GM21786 (cell line): ENCODE measurements around the gene RHCG.

Experiments
- ATAC-seq: cut with Tn5 transposase; IDR thresholded peaks from one replicate; pipeline ENCODE4 v1.9.1; 2021; ENCODE audit not compliant: unreplicated experiment

Gene RHCG

DNA sequence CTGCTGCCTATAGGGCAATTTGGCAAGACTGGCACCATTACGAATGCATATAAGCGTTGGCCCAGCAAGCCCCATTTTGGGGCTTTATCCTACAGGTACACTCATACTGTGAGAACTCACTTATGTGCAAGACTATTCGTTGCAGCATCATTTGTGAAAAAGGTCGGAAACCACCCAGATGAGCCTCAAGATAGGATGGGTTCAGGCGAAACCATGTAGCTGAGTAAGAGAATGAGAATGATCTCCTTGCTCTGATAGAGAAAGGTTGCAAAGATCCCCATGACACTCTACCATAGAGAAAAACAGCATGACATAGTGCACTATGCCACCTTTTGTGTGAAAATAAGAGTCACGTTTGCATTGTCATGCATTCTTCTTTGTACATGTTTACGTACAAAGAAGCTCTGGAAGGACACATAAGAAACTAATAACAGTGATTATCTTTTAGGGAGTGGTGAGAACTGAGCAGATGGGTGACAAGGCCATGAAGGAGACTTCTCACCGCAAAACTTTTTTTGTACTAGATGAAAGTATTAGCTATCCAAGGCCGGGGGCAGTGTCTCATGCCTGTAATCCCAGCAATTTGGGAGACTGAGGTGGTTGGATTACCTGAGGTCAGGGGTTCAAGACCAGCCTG is 50.0 kb downstream of the RHCG start:
- ATAC-seq = no peak

DNA sequence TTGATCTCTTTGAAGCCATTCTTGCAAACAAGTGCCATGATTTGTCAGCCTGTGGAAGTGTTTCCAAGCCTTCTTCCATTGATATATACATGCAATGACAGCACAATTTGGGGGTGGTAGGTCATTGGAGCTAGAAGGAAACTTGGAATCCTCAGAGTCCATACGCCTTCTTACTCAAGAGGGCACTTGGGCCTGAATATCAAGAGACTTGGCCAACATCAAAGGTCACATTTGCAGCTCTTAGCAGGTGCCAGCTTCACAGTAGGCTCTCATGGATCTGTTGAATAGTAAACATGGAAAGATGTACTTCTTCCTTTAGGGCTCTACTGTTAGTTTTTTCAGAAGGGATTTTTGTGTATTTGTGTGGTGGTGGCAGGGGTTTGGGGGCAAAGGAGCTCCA is 50.9 kb downstream of the RHCG start:
- ATAC-seq = no peak

DNA sequence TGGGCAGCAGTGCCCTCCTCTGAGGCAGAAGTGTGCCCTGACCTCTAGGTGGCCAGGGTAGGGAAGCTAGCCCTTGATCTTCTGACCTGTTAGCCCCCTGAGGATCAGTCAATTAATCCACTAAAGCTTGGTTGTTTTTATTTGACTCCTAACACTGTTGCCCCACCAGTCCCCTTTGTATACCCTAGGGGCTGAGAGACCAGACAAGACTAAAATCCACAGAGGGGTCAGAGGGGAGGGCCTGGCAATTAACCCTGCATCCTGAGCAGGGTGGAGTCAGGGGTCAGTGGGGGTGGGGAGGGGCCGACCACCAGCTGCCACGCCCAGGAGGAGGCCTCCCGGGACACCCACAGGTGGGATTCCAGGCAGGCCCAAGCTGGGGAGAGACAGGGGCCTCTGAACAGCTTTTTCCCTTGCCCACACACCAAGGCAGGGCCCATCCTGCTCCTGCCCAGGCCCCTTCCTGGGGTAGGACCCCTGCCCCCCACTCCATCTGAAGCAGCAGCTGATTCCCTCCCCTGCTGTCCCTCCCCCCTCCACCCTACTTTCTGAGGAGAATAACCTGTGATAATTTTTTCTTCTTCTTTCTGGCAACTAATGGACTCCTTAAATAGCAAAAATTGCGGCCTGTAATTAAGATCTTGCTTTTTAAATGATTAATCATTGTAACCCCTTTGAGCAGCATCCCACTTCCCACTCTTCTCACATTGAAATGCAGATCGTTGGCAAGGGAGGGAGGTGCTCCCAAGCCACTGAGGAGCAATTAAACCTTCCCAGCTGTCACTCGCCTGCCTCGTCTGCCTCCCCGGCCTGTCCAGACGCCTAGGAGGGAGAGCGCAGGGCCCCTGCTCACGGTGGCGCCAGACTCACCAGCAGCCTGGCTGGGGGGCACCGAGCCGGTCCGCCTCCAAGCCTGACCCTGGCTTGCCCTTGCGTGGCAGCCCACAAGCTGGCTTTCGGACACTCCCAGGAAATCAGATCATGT is 51.9 kb downstream of the RHCG start:
- ATAC-seq = no peak

DNA sequence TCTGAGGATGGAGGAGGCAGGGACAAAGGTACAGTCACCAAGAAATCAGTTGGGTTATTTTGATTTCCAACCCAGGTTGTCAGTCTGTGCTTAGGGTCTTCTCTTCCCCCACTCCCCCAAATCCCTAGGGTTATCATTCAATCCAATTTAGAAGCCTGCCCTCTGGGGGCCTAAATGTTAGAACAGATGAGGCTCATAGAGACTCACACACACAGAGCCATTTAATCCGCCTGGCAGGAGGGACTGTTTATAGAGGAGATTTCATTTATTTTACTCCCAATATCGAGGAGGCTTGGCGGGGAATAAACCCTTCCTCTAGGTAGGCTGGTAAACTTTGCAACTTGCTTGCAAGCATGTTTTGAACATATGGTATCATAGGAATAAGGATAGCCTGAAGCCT is 52.8 kb downstream of the RHCG start:
- ATAC-seq = no peak

GRCh38 chr15:89442671-89443307 is 53.6 kb downstream of the RHCG start:
- ATAC-seq = no peak

DNA sequence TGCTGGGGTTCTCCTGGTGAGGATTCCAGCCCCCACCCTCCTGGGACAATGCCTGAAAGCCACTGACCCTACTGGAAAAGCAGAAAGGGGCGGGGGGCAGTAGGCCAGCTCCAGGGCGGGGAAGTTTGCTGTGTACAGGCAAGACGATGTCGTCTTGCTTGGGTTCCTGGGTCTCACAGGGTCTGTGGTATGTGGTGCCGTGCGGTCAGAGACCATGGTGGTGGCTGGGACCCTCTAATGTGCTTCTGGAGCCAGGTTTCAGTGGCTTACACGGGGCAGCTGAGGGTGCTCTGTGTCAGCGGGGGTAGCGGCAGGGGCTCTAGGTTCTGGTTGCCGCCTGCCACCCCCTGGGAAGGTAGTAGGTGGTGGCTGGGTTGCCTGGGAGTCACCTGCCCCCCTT is 54.2 kb downstream of the RHCG start:
- ATAC-seq = no peak

DNA sequence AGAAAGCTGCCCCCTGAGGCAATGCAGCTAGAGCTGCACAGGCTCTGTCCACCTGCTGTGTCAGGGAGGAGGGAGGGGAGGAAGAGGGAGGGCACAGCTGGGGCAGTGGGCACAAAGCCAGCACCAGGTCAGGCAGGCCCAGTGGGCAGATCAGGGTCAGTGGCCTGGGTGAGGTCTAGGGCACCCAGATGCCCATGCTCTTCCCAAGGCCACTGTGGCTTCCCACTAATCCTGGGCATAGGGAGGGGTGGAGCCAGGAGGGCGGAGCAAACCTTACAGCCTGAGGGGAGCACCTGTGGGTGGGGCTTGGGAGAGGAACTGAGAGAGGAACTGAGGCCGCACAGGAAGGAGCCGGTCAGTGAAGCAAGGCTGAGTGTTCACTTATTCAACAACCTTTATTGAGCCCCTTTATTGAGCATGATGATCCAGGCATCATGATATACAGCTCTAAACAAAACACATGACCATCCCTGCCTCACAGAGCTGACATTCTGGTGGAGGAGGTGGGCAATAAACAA is 55.0 kb downstream of the RHCG start:
- ATAC-seq = peak; percentile 98

- ATAC-seq = no peak
These were observed 56.6 kb downstream of the RHCG start for GRCh38 chr15:89439764-89440163.

DNA sequence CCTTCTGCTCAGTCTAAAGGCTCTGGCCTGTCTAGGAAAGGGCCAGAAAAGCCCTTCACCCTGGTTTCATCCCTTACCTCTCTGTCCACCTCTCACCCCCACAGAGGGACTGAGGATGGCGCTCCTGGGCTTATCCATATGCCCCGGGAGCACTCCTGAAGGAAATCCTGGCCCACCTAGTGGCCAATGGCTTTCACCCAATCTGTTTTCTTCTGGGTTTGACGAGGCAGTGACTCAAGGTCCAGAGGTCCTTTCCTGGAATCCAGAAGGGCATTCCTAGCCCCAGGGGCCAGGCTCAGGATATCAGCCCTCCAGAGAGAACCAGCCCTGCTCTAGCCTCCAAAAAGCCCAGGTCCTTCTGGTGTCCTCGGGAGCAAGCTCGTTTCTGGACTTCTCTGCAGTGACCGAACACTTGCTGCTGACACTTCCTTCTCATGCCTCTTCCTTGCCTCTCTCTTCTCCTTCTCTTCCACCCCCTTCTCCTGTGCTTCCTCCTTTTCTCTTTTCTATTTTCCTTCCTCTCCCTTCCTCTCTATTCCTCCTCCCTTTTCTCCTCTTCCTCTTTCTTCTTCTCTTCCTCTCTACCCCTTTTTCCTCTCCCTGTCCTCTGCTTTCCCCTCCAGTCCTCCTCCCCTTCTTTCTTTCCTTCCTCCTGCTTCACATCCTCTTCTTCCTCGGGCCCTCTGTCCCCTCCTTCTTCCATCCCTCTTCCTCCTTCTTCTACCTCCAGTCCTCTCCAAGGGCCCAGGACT is 59.6 kb downstream of the RHCG start:
- ATAC-seq = no peak

DNA sequence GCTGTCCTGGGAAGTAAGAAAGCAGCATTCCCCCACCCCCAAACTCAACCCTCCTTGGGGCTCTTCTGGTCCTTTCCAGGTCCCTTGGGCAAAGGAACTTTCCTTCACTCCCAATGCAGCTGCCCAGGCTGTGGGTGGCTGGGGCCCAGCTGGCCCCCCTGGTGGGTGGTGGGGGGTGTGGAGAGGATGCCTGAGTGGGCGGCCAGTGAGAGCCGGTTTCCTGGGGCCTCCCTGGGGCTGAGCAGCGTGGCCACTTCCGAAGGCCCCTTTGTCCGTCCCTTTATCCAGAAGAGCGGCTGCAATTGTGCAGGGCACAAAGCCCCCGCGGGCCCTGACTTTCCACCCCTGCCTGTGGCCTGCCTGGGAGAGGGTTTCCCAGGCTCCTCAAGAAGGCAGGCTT is 61.0 kb downstream of the RHCG start:
- no peak for ATAC-seq

- no peak for ATAC-seq
These were observed 62.7 kb downstream of the RHCG start for GRCh38 chr15:89433686-89434085.

- peak; percentile 79 for ATAC-seq
These were observed 65.6 kb downstream of the RHCG start for GRCh38 chr15:89430530-89431341.

DNA sequence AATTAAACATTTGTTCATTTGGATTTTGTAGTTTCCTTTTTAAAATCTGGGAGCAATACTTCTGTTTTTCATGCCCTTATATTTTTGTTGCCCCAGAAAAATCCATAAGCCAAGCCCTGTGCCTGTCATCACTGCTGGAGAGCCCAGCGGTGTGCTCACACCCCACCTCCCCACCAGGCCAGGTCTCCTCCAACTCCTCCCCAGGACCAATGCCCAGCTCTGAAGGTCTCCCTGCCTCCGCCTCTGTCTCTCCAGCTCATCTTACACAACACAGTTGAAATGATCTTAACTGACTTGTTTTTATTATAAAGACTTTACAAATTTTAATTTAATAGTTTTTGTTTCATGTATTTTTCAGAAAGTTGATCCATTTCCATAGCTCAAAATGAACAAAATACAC is 66.4 kb downstream of the RHCG start:
- ATAC-seq = no peak

DNA sequence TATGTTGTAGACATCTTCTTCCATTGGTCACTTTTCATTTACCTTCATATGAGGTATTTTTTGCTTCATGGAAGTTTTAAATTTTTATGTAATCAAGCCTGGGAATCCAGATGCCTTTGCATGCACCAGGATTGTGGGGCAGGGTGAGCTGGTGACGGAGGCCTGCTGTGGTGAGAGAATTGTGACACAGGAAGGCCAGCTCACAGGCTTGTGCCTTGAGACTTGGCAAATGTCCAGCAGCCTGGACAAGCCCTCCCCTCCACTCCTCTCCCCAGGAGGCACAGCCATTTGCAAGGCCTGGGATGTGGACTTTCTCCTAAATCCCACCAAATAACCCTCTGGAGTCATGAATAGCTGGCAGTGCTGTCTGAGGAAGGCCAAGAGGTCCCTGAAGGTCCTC is 67.4 kb downstream of the RHCG start:
- no peak for ATAC-seq

DNA sequence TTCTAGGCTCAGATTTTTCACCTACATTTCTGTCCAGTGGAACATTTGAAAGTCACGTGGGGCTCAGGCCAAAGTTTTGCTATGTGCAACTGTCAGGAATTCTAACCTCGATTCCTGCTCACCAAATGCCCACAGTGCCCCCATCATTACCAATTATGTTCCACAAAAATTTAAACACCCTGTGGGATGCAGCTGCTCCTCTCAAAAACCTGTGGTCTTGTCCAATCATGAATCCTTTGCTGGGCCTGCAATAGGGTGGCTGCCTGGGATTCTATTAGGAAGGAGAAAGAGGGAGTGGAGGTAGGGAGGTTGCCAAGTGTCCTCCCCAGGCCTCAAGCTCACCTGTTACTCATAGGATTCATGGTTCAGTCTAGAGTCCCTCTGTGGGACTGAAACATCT is 68.1 kb downstream of the RHCG start:
- ATAC-seq = no peak

GRCh38 chr15:89426500-89426899 is 69.9 kb downstream of the RHCG start:
- ATAC-seq = no peak

- ATAC-seq = no peak
These were observed 72.4 kb downstream of the RHCG start for GRCh38 chr15:89423981-89424380.
